NCI-H748 (cell line): ENCODE measurements around the gene BMPR1A.

ENCODE experiments used
- DNase-seq: peaks from one replicate; lab custom pipeline; 2025; ENCODE audit not compliant: unreplicated experiment; lab: John Stamatoyannopoulos, UW

The BMPR1A gene

DNA sequence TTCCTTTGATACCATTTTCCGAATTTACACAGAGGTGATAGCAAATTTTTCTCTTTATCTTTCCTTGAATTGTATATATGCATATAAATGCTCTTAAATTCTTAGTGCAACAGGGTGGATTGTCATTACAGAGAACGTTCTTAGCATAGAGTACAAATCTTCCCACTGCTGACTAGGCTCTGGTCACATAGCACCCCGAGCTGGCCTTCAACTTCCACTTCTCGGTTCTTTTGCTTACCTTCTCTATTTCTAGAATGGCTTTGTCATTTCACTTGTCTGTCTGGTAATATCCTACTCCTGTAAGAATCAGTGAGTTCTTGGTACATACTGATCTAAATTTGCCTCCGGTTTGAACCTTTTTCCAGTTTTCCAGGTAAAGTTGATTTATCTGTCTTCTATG, 225.3 kb downstream of the BMPR1A start:
- no peak for DNase-seq
